PC-3 (cell line): ENCODE measurements around the gene CD40.

Source experiments
- CTCF ChIP-seq: fragments of 300-600 bp; sonication (generic); conservative IDR thresholded peaks from 2 replicates; pipeline ENCODE4 v1.5.1; 2017; ENCODE audit warnings: antibody characterized with exemption, low read depth, mild to moderate bottlenecking, low read length
- EZH2 ChIP-seq: fragments of 300-600 bp; sonication (generic); IDR thresholded peaks from one replicate; pipeline ENCODE4 v1.6.1; 2017; ENCODE audit warnings: antibody characterized with exemption, mild to moderate bottlenecking, low read length; ENCODE audit not compliant: unreplicated experiment

GRCh38 chr20:46169245-46170171 is 51.4 kb downstream of the CD40 start:
- TF ChIP-seq CTCF: no peak
- TF ChIP-seq EZH2: no peak
